ENCODE measurements around the gene CCDC57. TPM values are rescaled to one million over a fixed set of nuclear protein-coding genes. Genes with fewer than 3 reads are reported as not detected.

CCDC57 gene
- total and polyA plus RNA-seq, 2 of the 8 experiments (the other 6 are each of a cell fraction or from before 2014, with no cell fraction given) = 8.4 to 12.9 TPM

GRCh38 chr17:82226146-82226808 is 13.6 kb upstream of the CCDC57 start (continued):
- TF ChIP-seq CHD7 (IDR thresholded peaks at IDR 0.05; ENCODE audit: insufficient replicate concordance, low read length) (no peak), RNF2 (IDR thresholded peaks at IDR 0.05; ENCODE audit: borderline replicate concordance, low read depth, low read length, missing control alignments, poor library complexity, severe bottlenecking) (no peak)
